ENCODE results near the gene OSM.

- no peak for TF ChIP-seq POLR2A (IDR thresholded peaks at IDR 0.05)
- TF ChIP-seq CTCF (IDR thresholded peaks at IDR 0.05), result no peak
Observed at GRCh38 chr22:30219668-30220278, 46.9 kb downstream of the OSM start.
